ENCODE measurements around the gene MTMR4.

- no peak for TF ChIP-seq CTCF (IDR thresholded peaks at IDR 0.05)
- TF ChIP-seq POLR2A (IDR thresholded peaks at IDR 0.05) = no peak
These were observed 68.4 kb downstream of the MTMR4 start for GRCh38 chr17:58446086-58446485.
